Measurements from ENCODE around the gene SLC6A6.

DNA sequence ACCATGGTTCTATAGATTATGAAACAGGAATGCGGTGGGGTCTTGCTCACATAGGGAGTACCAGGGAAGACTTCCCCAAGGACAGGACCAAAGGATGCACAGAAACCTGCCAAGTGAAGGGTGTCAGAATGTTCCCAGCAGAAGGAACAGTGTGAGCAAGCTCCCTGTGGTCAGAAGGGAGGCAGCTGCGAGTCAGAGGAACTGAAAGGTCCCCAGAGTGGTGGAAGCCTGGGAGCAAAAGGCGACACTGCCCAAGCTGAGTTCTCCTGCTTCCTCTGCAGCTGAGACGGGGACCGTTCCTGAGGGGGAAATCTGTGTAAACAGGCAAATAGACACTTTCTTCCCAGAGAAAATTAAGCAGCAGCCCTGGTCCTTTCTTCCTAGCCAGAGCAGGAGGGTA is 14.2 kb upstream of the SLC6A6 start:
- TF ChIP-seq EZH2 (IDR thresholded peaks at IDR 0.05) = no peak
- TF ChIP-seq, protein P1, sequence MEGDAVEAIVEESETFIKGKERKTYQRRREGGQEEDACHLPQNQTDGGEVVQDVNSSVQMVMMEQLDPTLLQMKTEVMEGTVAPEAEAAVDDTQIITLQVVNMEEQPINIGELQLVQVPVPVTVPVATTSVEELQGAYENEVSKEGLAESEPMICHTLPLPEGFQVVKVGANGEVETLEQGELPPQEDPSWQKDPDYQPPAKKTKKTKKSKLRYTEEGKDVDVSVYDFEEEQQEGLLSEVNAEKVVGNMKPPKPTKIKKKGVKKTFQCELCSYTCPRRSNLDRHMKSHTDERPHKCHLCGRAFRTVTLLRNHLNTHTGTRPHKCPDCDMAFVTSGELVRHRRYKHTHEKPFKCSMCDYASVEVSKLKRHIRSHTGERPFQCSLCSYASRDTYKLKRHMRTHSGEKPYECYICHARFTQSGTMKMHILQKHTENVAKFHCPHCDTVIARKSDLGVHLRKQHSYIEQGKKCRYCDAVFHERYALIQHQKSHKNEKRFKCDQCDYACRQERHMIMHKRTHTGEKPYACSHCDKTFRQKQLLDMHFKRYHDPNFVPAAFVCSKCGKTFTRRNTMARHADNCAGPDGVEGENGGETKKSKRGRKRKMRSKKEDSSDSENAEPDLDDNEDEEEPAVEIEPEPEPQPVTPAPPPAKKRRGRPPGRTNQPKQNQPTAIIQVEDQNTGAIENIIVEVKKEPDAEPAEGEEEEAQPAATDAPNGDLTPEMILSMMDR (IDR thresholded peaks at IDR 0.05) = no peak

Data from neural progenitor cell (in vitro differentiated cells).